Astrocyte (in vitro differentiated cells and primary cell): ENCODE measurements around the gene C4orf33. TPM values are rescaled to one million over a fixed set of nuclear protein-coding genes. Genes with fewer than 3 reads are reported as not detected.

ENCODE experiments used
- DNase-seq: peaks from one replicate; pipeline ENCODE4 v3.0.0-alpha.2; 2010; ENCODE audit warnings: low read depth
- FAIRE-seq: peaks from 2 replicates; lab custom pipeline; 2011; peaks lifted over from hg19 to GRCh38; lab: Jason Lieb, UNC
- H2AFZ ChIP-seq: 2 replicates; pipeline ENCODE4 v1.6.0; 2012; ENCODE audit warnings: low read depth, low read length, inconsistent platforms
- H3K27ac ChIP-seq: 2 replicates; pipeline ENCODE4 v1.5.1; 2011; ENCODE audit warnings: low read depth, low read length, inconsistent platforms
- H3K27me3 ChIP-seq: 2 replicates; pipeline ENCODE4 v1.6.0; 2011; ENCODE audit warnings: low read length, inconsistent platforms; ENCODE audit not compliant: insufficient read depth
- H3K36me3 ChIP-seq: 2 replicates; pipeline ENCODE4 v1.5.1; 2011; ENCODE audit warnings: low read length, inconsistent platforms; ENCODE audit not compliant: insufficient read depth
- H3K4me1 ChIP-seq: 2 replicates; pipeline ENCODE4 v1.5.1; 2011; ENCODE audit warnings: low read length, inconsistent platforms; ENCODE audit not compliant: insufficient read depth
- H3K4me2 ChIP-seq: 2 replicates; pipeline ENCODE4 v1.6.0; 2012; ENCODE audit warnings: low read length, inconsistent platforms
- H3K4me3 ChIP-seq: 2 replicates; pipeline ENCODE4 v1.5.1; 2011; ENCODE audit warnings: low read depth, mild to moderate bottlenecking, low read length, inconsistent platforms; ENCODE audit not compliant: insufficient read depth
- H3K79me2 ChIP-seq: 2 replicates; pipeline ENCODE4 v1.6.0; 2012; ENCODE audit warnings: mild to moderate bottlenecking, low read length, inconsistent platforms; ENCODE audit not compliant: insufficient read depth
- H3K9ac ChIP-seq: 2 replicates; pipeline ENCODE4 v1.6.0; 2012; ENCODE audit warnings: mild to moderate bottlenecking, low read length, inconsistent platforms
- H3K9me3 ChIP-seq: 2 replicates; pipeline ENCODE4 v1.5.1; 2012; ENCODE audit warnings: low read depth, mild to moderate bottlenecking, low read length, inconsistent platforms; ENCODE audit not compliant: insufficient read depth
- H4K20me1 ChIP-seq: 2 replicates; pipeline ENCODE4 v1.6.0; 2012; ENCODE audit warnings: low read length, inconsistent platforms; ENCODE audit not compliant: insufficient read depth
- H3K27ac Mint-ChIP-seq: one replicate; pipeline ENCODE4 v1.8.0; 2021; ENCODE audit warnings: mild to moderate bottlenecking, mixed read lengths; ENCODE audit not compliant: unreplicated experiment
- H3K27me3 Mint-ChIP-seq: one replicate; pipeline ENCODE4 v1.8.0; 2021; ENCODE audit warnings: low read depth, mixed read lengths; ENCODE audit not compliant: unreplicated experiment
- H3K36me3 Mint-ChIP-seq: one replicate; pipeline ENCODE4 v1.8.0; 2021; ENCODE audit warnings: low read depth, mixed read lengths; ENCODE audit not compliant: unreplicated experiment
- H3K4me1 Mint-ChIP-seq: one replicate; pipeline ENCODE4 v1.8.0; 2021; ENCODE audit warnings: low read depth, mixed read lengths; ENCODE audit not compliant: unreplicated experiment
- H3K4me3 Mint-ChIP-seq: one replicate; pipeline ENCODE4 v1.8.0; 2021; ENCODE audit warnings: mild to moderate bottlenecking, moderate library complexity, mixed read lengths; ENCODE audit not compliant: unreplicated experiment
- H3K9me3 Mint-ChIP-seq: one replicate; pipeline ENCODE4 v1.8.0; 2021; ENCODE audit warnings: mild to moderate bottlenecking, mixed read lengths; ENCODE audit not compliant: unreplicated experiment
- CTCF ChIP-seq: IDR thresholded peaks from 2 replicates; pipeline ENCODE4 v1.5.1; 2011; ENCODE audit warnings: low read depth, mild to moderate bottlenecking, inconsistent platforms, low read length, moderate library complexity; ENCODE audit not compliant: insufficient read depth
- EZH2 ChIP-seq: IDR thresholded peaks from 2 replicates; pipeline ENCODE4 v1.6.1; 2012; ENCODE audit warnings: mild to moderate bottlenecking, low read length, inconsistent platforms; ENCODE audit not compliant: insufficient read depth
- total RNA-seq: library from RNA; stranded (reverse); gene quantifications from 2 replicates; pipeline ENCODE4 v1.2.1, GENCODE V29; 2021

C4orf33 gene
- total RNA-seq, 1 donor from 2014 or later = 10.6 TPM

- no peaks in the 10 kb centered on the region for H3K4me1 Mint-ChIP-seq
- Histone ChIP-seq H3K27me3 (no peaks in the 10 kb centered on the region), H3K4me1 (no peaks in the 10 kb centered on the region), H3K4me2 (no peak overlapping the region), H4K20me1 (no peaks in the 10 kb centered on the region), H3K27ac (no peak overlapping the region), H3K4me3 (no peak overlapping the region), H3K36me3 (no peaks in the 10 kb centered on the region), H3K79me2 (peaks cover 24% of the 10 kb centered on the region), H2AFZ (no peak overlapping the region), H3K9ac (no peak overlapping the region), H3K9me3 (no peaks in the 10 kb centered on the region)
- no peaks in the 10 kb centered on the region for H3K27me3 Mint-ChIP-seq
- no peak for TF ChIP-seq EZH2
- TF ChIP-seq CTCF = no peak
- DNase-seq (no peak), FAIRE-seq (no peak)
- H3K9me3 Mint-ChIP-seq = peaks cover 3% of the 10 kb centered on the region
- H3K27ac Mint-ChIP-seq = no peak overlapping the region
- H3K4me3 Mint-ChIP-seq = no peak overlapping the region
- H3K36me3 Mint-ChIP-seq = peaks cover 27% of the 10 kb centered on the region
These were observed 18.6 kb upstream of the C4orf33 start for GRCh38 chr4:129077326-129077725.

DNA sequence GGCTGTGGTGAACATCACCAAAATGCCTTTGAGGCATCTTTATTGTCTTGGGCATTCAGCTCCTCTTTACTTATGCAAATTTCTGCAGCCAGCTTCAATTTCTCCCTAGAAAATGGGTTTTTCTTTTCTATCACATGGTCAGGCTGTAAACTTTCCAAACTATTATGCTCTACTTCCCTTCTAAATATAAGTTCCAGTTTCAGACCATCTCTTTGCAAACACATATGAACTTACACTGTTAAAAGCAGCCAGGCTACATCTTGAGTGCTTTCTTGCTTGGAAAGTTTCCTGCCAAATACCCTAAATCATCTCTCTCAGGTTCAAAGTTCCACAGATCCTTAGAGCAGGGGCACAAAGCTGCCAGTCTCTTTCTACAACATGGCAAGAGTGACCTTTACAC, 15.8 kb upstream of the C4orf33 start:
- Mint-ChIP-seq H3K36me3 (peaks cover 19% of the 10 kb centered on the region), H3K27ac (no peak overlapping the region), H3K4me3 (no peak overlapping the region), H3K9me3 (peaks cover 3% of the 10 kb centered on the region), H3K27me3 (no peaks in the 10 kb centered on the region), H3K4me1 (no peaks in the 10 kb centered on the region)
- Histone ChIP-seq H3K4me1 (no peaks in the 10 kb centered on the region), H3K36me3 (no peaks in the 10 kb centered on the region), H3K9ac (no peak overlapping the region), H3K27ac (no peak overlapping the region), H4K20me1 (no peaks in the 10 kb centered on the region), H3K79me2 (peaks cover 48% of the 10 kb centered on the region), H3K27me3 (no peaks in the 10 kb centered on the region), H2AFZ (no peak overlapping the region), H3K9me3 (no peaks in the 10 kb centered on the region), H3K4me2 (no peak overlapping the region), H3K4me3 (no peak overlapping the region)
- no peak for TF ChIP-seq CTCF
- TF ChIP-seq EZH2 = no peak
- DNase-seq = no peak
- no peak for FAIRE-seq

DNA sequence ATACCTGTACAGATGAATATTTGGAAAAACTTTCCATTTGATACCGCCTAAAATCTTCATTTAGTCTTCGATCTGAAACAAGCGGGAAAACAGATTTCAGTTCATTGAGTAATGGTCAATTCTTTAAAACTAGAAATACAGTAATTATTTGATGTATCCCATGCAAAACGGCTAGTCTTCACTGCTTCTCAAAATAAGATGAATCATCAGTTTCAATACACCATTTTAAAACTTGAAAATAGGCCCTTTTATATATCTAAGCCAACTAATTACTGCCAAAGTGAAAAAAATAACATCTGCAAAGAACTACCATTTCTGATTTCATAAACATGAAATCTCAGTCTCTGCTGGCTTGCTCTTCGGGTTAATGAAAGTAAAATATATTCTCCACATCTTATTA, 13.7 kb upstream of the C4orf33 start:
- Histone ChIP-seq H4K20me1 (peaks cover 8% of the 10 kb centered on the region), H3K4me3 (no peak overlapping the region), H3K36me3 (no peaks in the 10 kb centered on the region), H3K79me2 (peaks cover 62% of the 10 kb centered on the region), H3K4me1 (no peaks in the 10 kb centered on the region), H3K27me3 (no peaks in the 10 kb centered on the region), H3K9me3 (no peaks in the 10 kb centered on the region), H3K27ac (no peak overlapping the region), H3K9ac (no peak overlapping the region), H2AFZ (no peak overlapping the region), H3K4me2 (no peak overlapping the region)
- H3K9me3 Mint-ChIP-seq = peaks cover 3% of the 10 kb centered on the region
- FAIRE-seq (no peak), DNase-seq (no peak)
- H3K27me3 Mint-ChIP-seq = no peaks in the 10 kb centered on the region
- H3K4me1 Mint-ChIP-seq = no peaks in the 10 kb centered on the region
- peaks cover 22% of the 10 kb centered on the region for H3K36me3 Mint-ChIP-seq
- H3K4me3 Mint-ChIP-seq = no peak overlapping the region
- H3K27ac Mint-ChIP-seq = no peak overlapping the region
- no peak for TF ChIP-seq CTCF
- TF ChIP-seq EZH2 = no peak
